GM21825 (cell line): Measurements from ENCODE around the gene AP5S1.

Source experiments
- ATAC-seq: cut with Tn5 transposase; IDR thresholded peaks from one replicate; pipeline ENCODE4 v1.9.1; 2021; ENCODE audit warnings: mild to moderate bottlenecking, moderate library complexity; ENCODE audit not compliant: unreplicated experiment

Gene AP5S1

GRCh38 chr20:3873507-3873906, 53.2 kb downstream of the AP5S1 start:
- no peak for ATAC-seq

GRCh38 chr20:3874194-3874844, 54.0 kb downstream of the AP5S1 start:
- no peak for ATAC-seq

- no peak for ATAC-seq
Measured at GRCh38 chr20:3875378-3875974, 55.1 kb downstream of the AP5S1 start.

- ATAC-seq = no peak
Measured at GRCh38 chr20:3876000-3876399, 55.7 kb downstream of the AP5S1 start.

- no peak for ATAC-seq
Measured at GRCh38 chr20:3876676-3877075, 56.3 kb downstream of the AP5S1 start.
